GM19043 (cell line): ENCODE data around the gene PDZD2.
"Not testable (repeated sequence)": the region's sequence is repeated elsewhere in the genome, so short reads cannot be mapped to it uniquely, and the experiment has no call there.

Source experiments
- ATAC-seq: cut with Tn5 transposase; IDR thresholded peaks from one replicate; pipeline ENCODE4 v1.9.1; 2021; ENCODE audit warnings: low read depth; ENCODE audit not compliant: unreplicated experiment

Gene PDZD2

GRCh38 chr5:31682851-31683250 lies 43.9 kb downstream of the PDZD2 start:
- no peak for ATAC-seq

GRCh38 chr5:31688515-31689092 lies 49.7 kb downstream of the PDZD2 start:
- no peak for ATAC-seq

- ATAC-seq: not testable (repeated sequence)
These were observed 52.5 kb downstream of the PDZD2 start for GRCh38 chr5:31691408-31691807.

- ATAC-seq: no peak
These were observed 53.8 kb downstream of the PDZD2 start for GRCh38 chr5:31692561-31693221.

GRCh38 chr5:31698673-31699072 lies 59.7 kb downstream of the PDZD2 start:
- ATAC-seq: no peak

GRCh38 chr5:31701642-31702299 lies 62.8 kb downstream of the PDZD2 start:
- ATAC-seq: no peak

- ATAC-seq: no peak
These were observed 63.8 kb downstream of the PDZD2 start for GRCh38 chr5:31702712-31703111.

- no peak for ATAC-seq
These were observed 64.8 kb downstream of the PDZD2 start for GRCh38 chr5:31703757-31704156.

- no peak for ATAC-seq
These were observed 67.3 kb downstream of the PDZD2 start for GRCh38 chr5:31706186-31706585.

GRCh38 chr5:31707329-31707728 lies 68.4 kb downstream of the PDZD2 start:
- ATAC-seq: no peak

- no peak for ATAC-seq
These were observed 69.2 kb downstream of the PDZD2 start for GRCh38 chr5:31708089-31708488.

- no peak for ATAC-seq
These were observed 72.4 kb downstream of the PDZD2 start for GRCh38 chr5:31711363-31711762.

- no peak for ATAC-seq
These were observed 73.1 kb downstream of the PDZD2 start for GRCh38 chr5:31711935-31712592.

GRCh38 chr5:31717561-31717960 lies 78.6 kb downstream of the PDZD2 start:
- no peak for ATAC-seq

- no peak for ATAC-seq
These were observed 81.1 kb downstream of the PDZD2 start for GRCh38 chr5:31720004-31720403.

GRCh38 chr5:31720811-31721345 lies 81.9 kb downstream of the PDZD2 start:
- ATAC-seq: no peak

- no peak for ATAC-seq
These were observed 83.2 kb downstream of the PDZD2 start for GRCh38 chr5:31722111-31722510.

GRCh38 chr5:31725996-31726395 lies 87.1 kb downstream of the PDZD2 start:
- ATAC-seq: no peak

- no peak for ATAC-seq
These were observed 88.0 kb downstream of the PDZD2 start for GRCh38 chr5:31726952-31727351.

- no peak for ATAC-seq
These were observed 89.1 kb downstream of the PDZD2 start for GRCh38 chr5:31728039-31728438.

- not testable (repeated sequence) for ATAC-seq
These were observed 89.9 kb downstream of the PDZD2 start for GRCh38 chr5:31728806-31729205.
